Type B pancreatic cell (in vitro differentiated cells): ENCODE results near the gene CNTNAP2. TPM values are rescaled to one million over a fixed set of nuclear protein-coding genes. Genes with fewer than 3 reads are reported as not detected.

Experiments used
- DNase-seq: peaks from one replicate; pipeline ENCODE4 v3.0.0; 2021; ENCODE audit warnings: mixed read lengths; ENCODE audit not compliant: unreplicated experiment; ENCODE audit errors: extremely low spot score
- H3K27ac Mint-ChIP-seq: 2 replicates; pipeline ENCODE4 v1.8.0; 2021; ENCODE audit warnings: mild to moderate bottlenecking, mixed read lengths
- H3K27me3 Mint-ChIP-seq: 2 replicates; pipeline ENCODE4 v1.8.0; 2021; ENCODE audit warnings: mixed read lengths
- H3K36me3 Mint-ChIP-seq: 2 replicates; pipeline ENCODE4 v1.8.0; 2021; ENCODE audit warnings: mixed read lengths
- H3K4me1 Mint-ChIP-seq: one replicate; pipeline ENCODE4 v1.8.0; 2021; ENCODE audit warnings: mixed read lengths; ENCODE audit not compliant: unreplicated experiment
- H3K4me3 Mint-ChIP-seq: 2 replicates; pipeline ENCODE4 v1.8.0; 2021; ENCODE audit warnings: mild to moderate bottlenecking, mixed read lengths
- H3K9me3 Mint-ChIP-seq: 2 replicates; pipeline ENCODE4 v1.8.0; 2021; ENCODE audit warnings: mixed read lengths
- CTCF ChIP-seq: fragments of 200-600 bp; sonication (generic); conservative IDR thresholded peaks from 2 replicates; pipeline ENCODE4 v1.5.0; 2021; ENCODE audit warnings: antibody characterized with exemption, mild to moderate bottlenecking
- total RNA-seq: library from RNA; stranded (reverse); gene quantifications from 2 replicates; pipeline ENCODE4 v1.2.1, GENCODE V29; 2021; ENCODE audit warnings: low replicate concordance

Gene CNTNAP2
- total RNA-seq, 1 donor from 2014 or later, result 26.8 TPM

GRCh38 chr7:146754385-146754784, 637.8 kb downstream of the CNTNAP2 start:
- Mint-ChIP-seq H3K36me3 (no peaks in the 10 kb centered on the region), H3K4me3 (no peak overlapping the region), H3K27me3 (no peaks in the 10 kb centered on the region), H3K4me1 (no peaks in the 10 kb centered on the region), H3K27ac (no peak overlapping the region), H3K9me3 (no peaks in the 10 kb centered on the region)
- no peak for TF ChIP-seq CTCF
- DNase-seq, result no peak

GRCh38 chr7:146755585-146755984, 639.0 kb downstream of the CNTNAP2 start:
- H3K36me3 Mint-ChIP-seq, result no peaks in the 10 kb centered on the region
- no peak for DNase-seq
- H3K4me3 Mint-ChIP-seq, result no peak overlapping the region

GRCh38 chr7:146764458-146764857, 647.9 kb downstream of the CNTNAP2 start:
- no peaks in the 10 kb centered on the region for H3K36me3 Mint-ChIP-seq
- no peak for TF ChIP-seq CTCF
- H3K27me3 Mint-ChIP-seq, result no peaks in the 10 kb centered on the region
- H3K9me3 Mint-ChIP-seq, result no peaks in the 10 kb centered on the region
- DNase-seq, result no peak
- H3K4me1 Mint-ChIP-seq, result no peaks in the 10 kb centered on the region
- H3K27ac Mint-ChIP-seq, result no peak overlapping the region
- H3K4me3 Mint-ChIP-seq, result no peak overlapping the region

More at GRCh38 chr7:146755585-146755984, 639.0 kb downstream of the CNTNAP2 start:
- TF ChIP-seq CTCF, result no peak
- Mint-ChIP-seq H3K27me3 (no peaks in the 10 kb centered on the region), H3K4me1 (no peaks in the 10 kb centered on the region), H3K9me3 (no peaks in the 10 kb centered on the region), H3K27ac (no peak overlapping the region)

GRCh38 chr7:146768957-146769356, 652.4 kb downstream of the CNTNAP2 start:
- H3K27me3 Mint-ChIP-seq, result no peaks in the 10 kb centered on the region
- H3K36me3 Mint-ChIP-seq, result no peaks in the 10 kb centered on the region

GRCh38 chr7:146772601-146773000, 656.0 kb downstream of the CNTNAP2 start:
- Mint-ChIP-seq H3K9me3 (no peaks in the 10 kb centered on the region), H3K4me1 (no peaks in the 10 kb centered on the region)

More at GRCh38 chr7:146768957-146769356, 652.4 kb downstream of the CNTNAP2 start:
- TF ChIP-seq CTCF, result no peak
- no peaks in the 10 kb centered on the region for H3K4me1 Mint-ChIP-seq
- DNase-seq, result no peak
- no peak overlapping the region for H3K27ac Mint-ChIP-seq
- H3K9me3 Mint-ChIP-seq, result no peaks in the 10 kb centered on the region
- H3K4me3 Mint-ChIP-seq, result no peak overlapping the region

More at GRCh38 chr7:146772601-146773000, 656.0 kb downstream of the CNTNAP2 start:
- Mint-ChIP-seq H3K4me3 (no peak overlapping the region), H3K27ac (no peak overlapping the region), H3K27me3 (no peaks in the 10 kb centered on the region), H3K36me3 (no peaks in the 10 kb centered on the region)
- DNase-seq, result no peak
- peak; percentile 65 for TF ChIP-seq CTCF
